GM18505 (cell line): ENCODE data around the gene CSNK1A1L.

Source experiments
- ATAC-seq: cut with Tn5 transposase; IDR thresholded peaks from one replicate; pipeline ENCODE4 v1.9.1; 2021; ENCODE audit not compliant: unreplicated experiment
- POLR2A ChIP-seq: IDR thresholded peaks from 4 replicates; pipeline ENCODE4 v1.6.1; 2011; ENCODE audit warnings: borderline replicate concordance; ENCODE audit not compliant: insufficient read depth, insufficient read length; ENCODE audit errors: extremely low read depth

Gene CSNK1A1L

DNA sequence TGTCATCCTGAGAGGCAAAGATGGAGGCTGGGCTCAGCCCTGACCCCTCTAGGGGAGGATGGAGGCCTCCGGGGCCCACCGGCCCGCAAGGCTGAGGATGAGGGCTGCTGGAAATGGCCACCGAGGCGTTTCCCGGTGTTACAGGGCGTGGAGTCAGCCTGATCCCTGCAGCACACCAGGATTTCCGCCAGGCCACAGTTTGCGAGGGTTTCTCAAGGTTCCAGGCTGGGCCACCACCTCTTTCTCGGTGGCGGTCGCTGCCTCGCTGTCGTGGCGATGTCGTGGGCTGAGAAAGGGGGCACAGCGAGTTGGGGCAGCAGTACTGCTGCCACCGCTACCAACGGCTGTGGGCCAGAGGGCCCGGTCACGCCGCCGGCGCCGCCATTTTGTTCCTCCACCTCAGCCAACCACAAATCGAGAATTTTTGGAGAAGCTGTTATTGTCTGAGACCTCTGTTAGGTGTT lies at the start of gene CSNK1A1L:
Gene CSNK1A1L, minus strand, starts transcription at position 414 of the 464 bp plus-strand sequence. Its CDS starts 408 bp downstream, at position 6.
- no peak for TF ChIP-seq POLR2A
- ATAC-seq: no peak

DNA sequence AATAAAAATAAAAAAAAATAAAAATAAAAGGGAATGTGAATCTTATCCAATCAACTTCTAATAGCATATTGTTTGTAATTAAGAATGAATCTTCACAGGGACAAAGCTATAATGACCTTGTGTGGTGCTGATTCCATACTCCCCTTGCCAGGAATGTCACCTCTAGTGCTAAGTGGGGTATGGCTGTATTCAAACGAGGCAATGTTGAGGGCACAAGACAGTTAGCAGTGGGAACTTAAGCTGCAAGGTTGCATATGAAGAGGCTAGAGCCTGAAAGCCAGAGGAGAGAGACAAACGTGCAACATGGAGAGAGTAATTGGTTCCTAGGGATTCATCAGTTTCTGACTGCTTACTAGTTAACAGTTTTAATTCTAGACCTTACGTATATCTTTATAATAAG lies 43.9 kb upstream of the CSNK1A1L start:
- no peak for ATAC-seq
- TF ChIP-seq POLR2A: no peak

DNA sequence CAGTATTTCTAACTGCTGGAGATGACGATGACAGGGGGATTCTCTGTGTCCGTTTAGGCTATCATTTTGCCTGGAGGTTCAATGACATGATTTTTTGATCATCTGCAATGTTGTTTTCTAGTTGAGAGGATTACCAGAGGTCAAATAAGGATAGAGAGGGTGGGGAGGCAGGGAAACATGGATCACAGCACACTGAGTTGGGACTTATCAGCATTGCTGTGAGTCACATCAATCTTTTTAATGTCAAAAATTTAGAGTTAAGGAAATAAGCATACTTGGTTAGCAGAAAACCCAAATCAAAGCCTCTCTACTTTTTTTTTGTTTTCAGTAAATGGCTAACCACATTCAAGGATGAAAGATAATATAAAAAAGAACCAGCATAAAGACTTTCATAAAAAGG lies 43.0 kb upstream of the CSNK1A1L start:
- no peak for TF ChIP-seq POLR2A
- no peak for ATAC-seq

DNA sequence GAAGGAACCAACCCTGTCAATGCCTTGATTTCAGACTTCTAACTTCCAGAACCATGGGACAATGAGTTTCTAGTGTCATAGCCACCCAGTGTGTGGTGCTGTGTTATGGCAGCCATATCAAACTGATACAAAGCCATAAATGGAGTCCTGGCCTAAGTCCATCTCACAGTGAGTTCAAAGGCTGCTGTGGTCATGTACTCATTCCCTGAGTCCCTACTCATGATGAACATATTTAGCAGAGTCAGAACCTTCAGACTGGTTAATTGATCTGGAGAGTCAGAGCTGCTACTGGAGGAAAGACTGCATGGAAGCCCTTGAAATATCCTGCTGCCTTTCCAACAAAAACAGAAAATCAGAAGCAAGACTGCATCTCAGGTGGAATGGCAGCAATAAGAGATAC lies 39.2 kb upstream of the CSNK1A1L start:
- ATAC-seq: no peak
- no peak for TF ChIP-seq POLR2A

- ATAC-seq: no peak
- TF ChIP-seq POLR2A: no peak
These were observed 38.4 kb upstream of the CSNK1A1L start for GRCh38 chr13:37143911-37144310.

- no peak for TF ChIP-seq POLR2A
- no peak for ATAC-seq
These were observed 37.4 kb upstream of the CSNK1A1L start for GRCh38 chr13:37142877-37143276.

GRCh38 chr13:37141011-37141410 lies 35.5 kb upstream of the CSNK1A1L start:
- no peak for ATAC-seq
- no peak for TF ChIP-seq POLR2A

DNA sequence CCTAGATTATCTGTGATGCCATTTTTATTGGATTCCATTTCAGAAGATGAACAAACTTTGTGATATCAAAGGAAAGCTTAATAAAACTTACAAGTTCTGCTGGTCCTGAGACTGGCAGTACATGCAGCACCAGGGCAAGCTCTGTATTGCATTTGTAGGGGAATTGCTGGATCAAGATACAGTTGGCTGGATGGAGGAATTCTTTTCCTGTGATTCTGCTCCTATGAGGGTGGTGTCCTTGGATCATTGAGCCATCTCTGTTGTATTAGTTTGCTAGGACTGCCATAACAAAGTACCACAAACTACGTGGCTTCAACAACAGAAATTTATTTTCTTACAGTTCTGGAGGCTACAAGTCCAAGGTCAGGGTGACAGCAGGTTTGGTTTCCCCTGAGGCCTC lies 33.9 kb upstream of the CSNK1A1L start:
- no peak for TF ChIP-seq POLR2A
- ATAC-seq: no peak

GRCh38 chr13:37138926-37139325 lies 33.5 kb upstream of the CSNK1A1L start:
- ATAC-seq: no peak
- no peak for TF ChIP-seq POLR2A

DNA sequence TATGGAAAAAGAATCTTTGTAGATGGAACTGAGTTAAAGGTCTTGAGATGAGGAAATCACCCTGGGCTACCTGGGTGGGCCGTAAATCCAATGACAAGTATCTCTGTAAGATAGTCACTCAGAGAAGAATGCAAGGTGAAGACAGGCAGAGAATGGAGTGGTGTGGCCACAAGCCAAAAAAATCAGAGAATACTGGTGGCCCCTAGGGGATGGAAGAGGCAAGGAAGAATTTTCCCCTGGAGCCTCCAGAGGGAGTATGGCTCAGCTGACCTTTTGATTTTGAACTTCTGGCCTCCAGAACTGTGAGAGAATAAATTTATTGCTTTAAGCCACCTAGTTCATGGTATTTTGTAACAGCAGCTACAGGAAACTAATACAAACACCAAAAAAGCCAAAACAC lies 32.7 kb upstream of the CSNK1A1L start:
- ATAC-seq: no peak
- no peak for TF ChIP-seq POLR2A

DNA sequence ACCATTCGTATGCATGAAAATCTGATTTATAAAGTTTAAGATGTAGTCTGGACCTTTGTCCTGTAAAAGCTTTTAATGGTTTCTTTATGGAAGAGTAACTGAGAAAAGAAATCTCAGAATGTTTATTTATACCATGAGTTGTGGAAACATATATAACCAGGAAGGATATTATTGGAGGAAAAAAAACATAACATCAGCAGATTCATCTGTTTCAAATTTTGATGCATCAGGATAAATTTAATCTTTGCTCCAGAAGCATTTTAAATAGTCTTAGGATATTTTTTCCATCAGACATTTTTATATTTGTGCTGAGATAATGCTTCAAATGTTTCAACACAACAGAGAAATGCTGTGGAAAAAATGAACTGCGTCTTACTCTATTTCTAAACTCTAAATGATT lies 31.2 kb upstream of the CSNK1A1L start:
- no peak for TF ChIP-seq POLR2A
- no peak for ATAC-seq

DNA sequence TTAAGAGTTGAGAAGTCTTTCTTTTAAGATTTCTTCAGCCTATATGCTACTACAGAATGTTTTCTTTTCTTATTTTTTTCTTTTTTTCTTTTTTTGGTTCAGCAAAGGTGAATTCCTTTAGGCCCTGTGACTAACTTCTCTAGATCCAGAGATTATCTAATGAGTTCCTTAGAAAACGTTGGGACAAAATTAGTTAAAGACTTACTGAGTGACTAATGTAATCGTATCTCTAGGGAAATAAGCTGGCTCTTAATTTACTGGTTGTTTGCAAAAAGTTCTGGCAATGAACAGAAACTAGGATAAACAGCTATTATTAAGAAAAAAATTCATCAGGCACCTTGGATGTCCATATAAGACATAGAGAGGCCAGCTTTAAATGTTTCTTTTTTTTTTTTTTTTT lies 30.7 kb upstream of the CSNK1A1L start:
- TF ChIP-seq POLR2A: no peak
- no peak for ATAC-seq

- no peak for ATAC-seq
- TF ChIP-seq POLR2A: no peak
These were observed 29.1 kb upstream of the CSNK1A1L start for GRCh38 chr13:37134411-37135041.

- TF ChIP-seq POLR2A: no peak
- no peak for ATAC-seq
These were observed 26.7 kb upstream of the CSNK1A1L start for GRCh38 chr13:37132211-37132610.

GRCh38 chr13:37131092-37131491 lies 25.6 kb upstream of the CSNK1A1L start:
- ATAC-seq: no peak

DNA sequence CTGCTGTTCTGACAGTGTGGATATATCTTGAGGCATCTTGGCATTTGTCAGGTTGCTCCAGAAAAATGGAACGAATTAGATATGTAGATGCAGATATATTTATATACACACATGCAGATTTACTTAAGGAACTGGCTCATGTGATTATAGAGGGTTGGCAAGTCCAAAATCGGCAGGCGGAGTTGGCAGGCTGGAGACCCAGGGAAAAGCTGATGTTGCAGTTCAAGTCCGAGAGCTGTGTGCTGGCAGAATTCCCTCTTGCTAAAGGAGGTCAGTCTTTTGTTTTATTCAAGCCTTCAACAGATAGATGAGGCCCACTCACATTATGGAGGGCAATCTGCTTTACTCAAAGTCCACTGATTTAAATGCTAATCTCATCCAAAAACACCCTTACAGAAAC lies 24.4 kb upstream of the CSNK1A1L start:
- TF ChIP-seq POLR2A: no peak
- no peak for ATAC-seq

More at GRCh38 chr13:37131092-37131491, 25.6 kb upstream of the CSNK1A1L start:
- no peak for TF ChIP-seq POLR2A

DNA sequence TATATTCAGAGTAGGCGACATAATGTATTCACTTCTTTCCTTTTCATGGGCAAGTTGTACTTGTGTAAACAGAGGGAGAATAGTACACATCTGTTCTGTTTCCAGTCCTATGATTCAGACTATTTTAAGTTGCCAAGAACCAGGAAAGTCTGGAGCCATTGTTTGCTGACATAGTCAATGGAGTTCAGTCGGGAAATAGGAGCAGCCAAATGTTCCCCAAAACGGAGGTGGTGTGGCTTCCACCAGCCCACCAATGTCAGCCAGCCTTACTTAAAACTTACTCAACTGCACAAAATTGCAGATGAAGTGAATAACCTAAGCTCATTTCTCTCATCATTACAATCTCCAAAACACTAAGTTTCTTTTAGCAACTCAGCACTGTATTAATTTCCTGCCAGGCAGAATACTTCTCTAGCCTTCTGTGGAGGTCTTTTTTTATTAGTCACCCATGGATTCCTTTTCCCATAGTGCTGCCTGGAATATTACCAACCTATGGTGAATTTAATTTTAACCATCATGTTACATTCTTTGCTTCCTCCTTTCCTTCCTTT lies 22.3 kb upstream of the CSNK1A1L start:
- TF ChIP-seq POLR2A: no peak
- ATAC-seq: no peak
